HG02623 (cell line): ENCODE results near the gene BAHD1.

ENCODE experiments used
- ATAC-seq: cut with Tn5 transposase; IDR thresholded peaks from one replicate; pipeline ENCODE4 v1.9.1; 2021; ENCODE audit warnings: moderate library complexity; ENCODE audit not compliant: unreplicated experiment

The BAHD1 gene

DNA sequence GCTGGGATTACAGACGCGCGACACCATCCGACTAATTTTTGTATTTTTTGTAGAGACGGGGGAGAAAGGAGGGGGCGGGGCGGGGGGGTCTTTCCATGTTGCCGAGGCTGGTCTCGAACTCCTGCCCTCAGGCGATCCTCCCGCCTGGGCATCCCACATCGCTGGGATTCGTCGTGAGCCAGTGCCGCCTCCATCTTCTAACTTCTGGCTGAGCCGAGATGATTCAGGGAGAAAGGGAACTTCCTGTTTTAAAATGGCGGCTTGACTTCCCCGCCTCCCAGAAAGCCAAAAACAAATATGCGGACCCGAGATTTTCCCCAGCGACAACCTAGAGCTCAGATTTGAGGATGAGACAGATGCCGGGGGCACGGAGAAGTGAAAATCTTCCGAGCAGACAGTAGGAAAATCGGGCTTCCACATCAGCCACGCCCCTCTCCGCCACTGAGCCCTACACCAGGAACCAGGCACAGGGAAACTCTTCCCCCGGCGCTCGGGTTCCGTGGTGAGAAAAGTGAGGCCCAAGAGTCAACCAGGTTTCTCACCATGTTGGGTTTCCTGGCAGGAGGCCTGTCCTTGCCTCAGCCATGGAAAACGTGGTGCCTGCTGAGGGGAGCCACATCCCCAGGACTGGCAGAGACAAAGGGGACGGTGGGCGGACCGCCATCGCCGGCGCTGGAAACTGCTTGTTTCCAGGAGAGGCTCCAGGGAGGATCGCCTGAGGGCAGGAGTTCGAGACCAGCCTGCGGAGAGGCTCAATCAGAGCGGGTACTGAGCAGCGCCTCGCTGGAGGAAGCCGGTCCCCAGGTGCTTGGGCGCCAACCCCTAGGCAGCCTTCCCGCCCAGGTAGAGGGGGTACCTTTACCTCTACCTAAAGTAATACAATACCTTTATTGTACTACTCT, 48.8 kb downstream of the BAHD1 start:
- no peak for ATAC-seq

DNA sequence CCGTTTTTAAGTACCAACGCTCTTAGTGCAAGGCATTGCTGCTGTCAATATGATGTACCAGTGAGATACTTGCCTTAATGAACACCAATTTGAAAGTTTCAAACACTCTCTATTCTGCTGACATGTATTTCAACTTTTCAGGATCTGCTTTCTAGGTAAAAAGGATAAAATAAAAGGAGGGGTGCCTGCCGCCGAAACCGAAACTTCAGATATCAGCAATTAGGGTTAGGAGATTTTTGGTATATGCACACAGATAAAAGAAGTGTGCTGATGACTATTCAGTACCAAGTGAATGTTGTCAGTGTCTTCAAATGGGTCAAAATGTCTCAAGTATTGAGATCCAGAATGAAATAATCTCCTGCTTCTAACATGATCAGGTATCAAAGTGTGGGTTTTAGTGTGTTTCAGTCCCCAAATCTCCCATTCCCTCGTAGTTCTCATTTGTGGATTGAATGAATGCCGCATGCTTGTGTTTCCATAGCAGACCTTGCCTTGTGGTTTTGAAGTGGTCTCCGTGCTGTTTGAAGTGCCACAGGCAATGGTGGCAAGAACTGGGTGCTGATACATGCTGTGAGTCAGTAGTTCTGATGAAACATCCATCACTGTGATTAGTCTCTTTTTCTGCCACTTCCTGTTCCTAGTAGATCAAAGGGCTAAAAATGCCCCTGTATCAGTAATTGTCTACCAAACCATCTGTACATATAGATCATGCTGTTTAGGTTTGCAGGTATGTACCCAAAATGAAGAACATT, 52.5 kb downstream of the BAHD1 start:
- ATAC-seq = no peak

DNA sequence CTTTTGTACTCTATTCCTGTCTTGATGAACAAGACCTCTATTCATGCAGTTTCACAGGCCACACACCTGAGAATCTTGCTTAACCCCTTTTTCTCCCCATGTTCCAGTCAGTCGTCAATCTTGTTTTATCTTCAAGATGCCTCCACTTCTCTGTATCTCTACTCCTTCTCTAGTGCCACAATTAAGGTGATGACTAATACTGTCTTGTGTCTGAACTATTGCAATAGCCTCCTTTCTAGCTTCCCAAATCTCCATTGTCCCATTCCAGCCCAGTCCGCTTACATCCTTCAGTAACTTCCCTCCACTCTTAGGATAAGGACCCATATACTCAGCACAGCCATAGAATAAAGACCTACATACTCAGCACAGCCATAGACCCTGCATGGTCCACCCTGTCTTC, 54.8 kb downstream of the BAHD1 start:
- ATAC-seq = no peak

DNA sequence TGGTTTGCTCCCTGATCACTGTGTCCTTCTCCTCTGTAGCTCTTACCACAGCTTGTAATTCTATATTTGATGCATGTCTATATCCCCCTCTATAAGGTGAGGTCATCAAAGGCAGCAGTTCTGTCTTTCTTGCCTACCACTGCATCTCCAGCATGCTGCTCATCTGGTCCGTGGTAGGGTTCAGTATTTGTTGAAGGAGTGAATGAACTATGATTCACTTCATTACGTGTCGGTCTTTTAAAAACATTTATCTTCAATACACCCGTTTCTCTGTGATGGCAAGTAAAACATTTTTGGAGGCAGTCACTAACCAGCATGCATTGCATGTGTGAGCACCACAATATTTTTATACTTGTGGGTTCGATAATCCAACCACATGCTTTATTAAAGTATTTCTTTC, 57.7 kb downstream of the BAHD1 start:
- no peak for ATAC-seq

DNA sequence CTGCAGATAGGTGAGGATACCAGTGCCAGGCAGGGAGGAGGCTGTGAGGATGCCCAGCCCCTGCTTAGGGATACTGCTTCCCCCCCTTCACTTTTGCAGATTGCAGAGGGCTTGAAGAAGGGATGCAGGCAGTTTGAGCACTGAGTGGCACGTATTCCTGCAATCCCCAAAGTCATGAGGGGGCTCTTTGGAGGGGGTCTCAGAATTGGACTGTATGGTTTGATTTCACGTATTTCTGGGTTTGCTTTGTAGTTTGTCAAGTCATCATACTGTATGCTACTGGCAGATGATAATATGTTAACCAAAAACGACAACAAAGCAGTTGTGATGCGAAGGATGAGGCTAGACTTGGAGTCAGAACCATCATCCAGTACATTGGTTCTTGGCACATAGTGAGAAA, 58.1 kb downstream of the BAHD1 start:
- no peak for ATAC-seq

DNA sequence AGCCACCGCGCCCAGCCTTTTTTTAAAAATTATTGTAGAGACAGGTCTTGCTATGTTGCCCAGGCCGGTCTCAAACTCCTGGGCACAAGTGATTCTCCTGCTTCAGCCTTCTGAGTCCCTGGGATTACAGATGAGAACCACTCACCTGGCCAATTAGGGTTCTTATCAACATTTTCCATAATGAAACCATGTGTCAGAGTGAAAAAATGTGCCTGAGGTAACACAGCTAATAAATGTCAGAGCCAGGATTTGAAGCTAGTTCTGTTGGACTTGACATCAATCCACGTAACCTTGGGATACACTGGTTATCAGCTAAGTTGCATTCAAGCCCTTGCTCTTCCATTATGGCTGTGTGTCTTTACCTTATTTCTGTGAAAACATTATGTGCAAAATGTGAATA, 59.2 kb downstream of the BAHD1 start:
- ATAC-seq = no peak

DNA sequence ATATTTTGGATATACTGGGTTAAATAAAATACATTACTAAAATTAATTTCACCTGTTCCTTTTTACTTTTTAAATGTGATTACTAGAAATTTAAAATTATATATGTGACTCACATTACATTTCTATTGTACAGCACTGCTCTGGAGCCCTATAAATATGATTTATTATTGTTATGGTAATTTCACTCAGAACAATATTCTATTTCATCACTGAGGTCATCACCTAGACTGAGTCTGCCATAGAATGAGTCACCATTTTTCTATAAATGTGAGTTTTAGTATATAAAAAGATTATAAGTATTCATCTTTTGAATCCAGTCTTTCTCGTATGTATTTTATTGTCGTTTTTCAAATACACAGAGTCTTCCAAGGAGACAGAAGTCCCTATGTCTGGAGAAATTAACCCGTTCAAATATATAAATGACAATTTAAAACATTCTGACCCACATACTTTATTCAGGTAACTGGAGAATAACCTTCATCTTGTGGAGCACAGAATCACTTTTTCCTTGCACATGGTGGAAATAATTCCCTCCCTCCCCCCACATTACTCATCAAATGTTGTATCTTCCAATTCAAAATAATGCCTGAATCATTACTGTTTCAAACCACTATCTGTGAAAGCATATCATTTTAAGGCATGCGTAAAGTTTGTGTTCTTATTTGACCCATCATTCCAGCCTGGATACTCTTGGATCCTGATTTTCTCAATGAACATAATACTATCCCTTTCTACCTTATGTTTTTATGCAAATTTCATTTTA, 60.0 kb downstream of the BAHD1 start:
- no peak for ATAC-seq

DNA sequence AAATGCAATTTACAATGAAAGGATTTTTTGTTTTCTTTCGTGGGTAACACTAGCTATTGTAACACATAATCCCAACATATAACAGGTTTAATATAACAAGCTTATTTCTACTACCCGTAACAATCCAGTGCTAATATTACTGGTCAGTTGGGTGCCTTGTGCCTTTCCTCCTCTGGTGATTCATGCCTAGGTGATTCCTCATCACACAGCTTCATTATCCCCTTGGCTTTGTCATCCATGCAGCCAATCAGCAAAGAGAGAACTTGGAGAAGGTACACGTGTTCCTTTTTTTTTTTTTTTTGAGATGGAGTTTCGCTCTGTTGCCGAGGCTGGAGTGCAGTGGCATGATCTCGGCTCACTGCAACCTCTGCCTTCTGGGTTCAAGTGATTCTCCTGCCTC, 60.7 kb downstream of the BAHD1 start:
- no peak for ATAC-seq

DNA sequence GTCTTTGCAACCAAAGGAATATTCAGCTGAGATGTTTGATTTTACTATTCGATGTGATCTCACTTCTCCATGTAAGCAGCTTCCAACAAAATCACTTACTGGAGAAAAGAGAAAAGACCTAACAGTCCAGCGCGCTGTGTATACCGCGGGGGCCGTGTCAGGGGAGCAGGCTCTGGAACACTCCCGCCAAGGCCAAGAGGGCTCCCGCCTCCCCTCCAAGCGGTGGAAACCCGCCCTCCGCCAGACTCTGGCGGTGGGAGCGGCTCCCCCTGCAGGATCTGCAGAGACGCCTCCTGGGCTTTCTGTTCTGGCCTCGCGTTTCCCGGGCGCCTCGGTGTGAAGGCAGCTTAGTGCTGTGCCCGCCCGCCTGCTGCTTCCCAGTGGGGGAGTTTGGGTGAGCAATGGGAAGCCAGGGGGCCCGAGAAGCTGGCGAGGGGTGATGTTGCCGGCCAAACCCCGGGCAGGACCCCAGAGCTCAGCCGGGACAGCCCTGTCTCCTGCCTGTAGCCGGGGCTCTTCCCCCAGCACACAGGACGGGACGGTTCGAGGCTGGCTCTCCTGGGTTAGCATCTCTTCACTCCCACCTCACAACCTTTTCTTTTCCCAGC, 66.3 kb downstream of the BAHD1 start:
- no peak for ATAC-seq

DNA sequence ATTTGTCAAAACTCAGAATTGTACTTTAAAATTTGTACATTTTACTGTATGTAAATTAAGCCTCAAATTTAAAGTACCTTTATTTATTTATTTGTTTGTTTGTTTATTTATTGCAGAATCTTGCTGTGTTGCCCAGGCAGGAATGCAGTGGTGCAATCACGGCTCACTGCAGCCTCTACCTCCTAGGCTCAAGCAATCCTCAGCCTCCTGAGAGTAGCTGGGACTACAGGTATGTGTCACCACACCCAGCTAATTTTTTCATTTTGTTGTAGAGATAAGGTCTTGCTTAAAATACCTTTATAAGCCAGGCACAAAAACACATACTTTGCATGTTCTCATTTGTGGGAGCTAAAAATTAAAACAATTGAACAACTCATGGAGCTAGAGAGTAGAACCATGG, 67.5 kb downstream of the BAHD1 start:
- no peak for ATAC-seq

DNA sequence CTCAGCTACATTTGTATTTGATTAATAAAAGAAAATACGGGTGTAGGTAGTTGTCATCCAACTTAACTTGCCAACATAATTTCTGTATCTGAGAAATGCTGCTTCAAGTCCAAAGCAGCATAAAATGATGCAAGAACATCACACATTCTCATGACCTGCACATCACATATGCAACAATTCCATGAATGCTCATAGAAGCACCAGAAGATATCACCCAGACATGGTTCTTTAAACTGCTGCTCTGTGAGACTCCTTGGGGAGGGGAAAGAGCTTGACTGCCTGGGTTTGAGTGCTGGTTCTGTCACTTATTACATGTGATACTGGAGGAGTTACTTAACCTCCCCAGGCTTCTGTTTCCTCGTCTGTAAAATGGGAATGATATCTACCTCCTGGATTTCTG, 69.4 kb downstream of the BAHD1 start:
- no peak for ATAC-seq

DNA sequence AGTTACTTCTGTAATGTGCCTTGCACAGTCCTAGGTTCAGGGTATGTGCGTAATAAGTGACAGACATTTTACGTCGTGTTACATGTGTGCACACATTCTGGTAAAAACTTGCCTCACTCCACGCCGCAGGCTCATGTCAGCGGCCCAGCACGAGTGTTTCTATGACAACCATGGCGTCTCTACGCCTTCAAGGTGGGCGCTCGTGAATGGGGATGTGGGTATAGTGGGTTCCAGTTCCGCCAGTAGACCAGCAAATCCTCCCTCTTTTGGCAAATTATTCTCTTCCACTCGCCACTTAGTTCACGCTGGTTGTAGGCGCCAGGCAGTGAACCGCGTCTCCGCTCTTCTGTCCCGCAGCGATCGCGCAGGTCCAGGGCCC, 70.3 kb downstream of the BAHD1 start:
- no peak for ATAC-seq

DNA sequence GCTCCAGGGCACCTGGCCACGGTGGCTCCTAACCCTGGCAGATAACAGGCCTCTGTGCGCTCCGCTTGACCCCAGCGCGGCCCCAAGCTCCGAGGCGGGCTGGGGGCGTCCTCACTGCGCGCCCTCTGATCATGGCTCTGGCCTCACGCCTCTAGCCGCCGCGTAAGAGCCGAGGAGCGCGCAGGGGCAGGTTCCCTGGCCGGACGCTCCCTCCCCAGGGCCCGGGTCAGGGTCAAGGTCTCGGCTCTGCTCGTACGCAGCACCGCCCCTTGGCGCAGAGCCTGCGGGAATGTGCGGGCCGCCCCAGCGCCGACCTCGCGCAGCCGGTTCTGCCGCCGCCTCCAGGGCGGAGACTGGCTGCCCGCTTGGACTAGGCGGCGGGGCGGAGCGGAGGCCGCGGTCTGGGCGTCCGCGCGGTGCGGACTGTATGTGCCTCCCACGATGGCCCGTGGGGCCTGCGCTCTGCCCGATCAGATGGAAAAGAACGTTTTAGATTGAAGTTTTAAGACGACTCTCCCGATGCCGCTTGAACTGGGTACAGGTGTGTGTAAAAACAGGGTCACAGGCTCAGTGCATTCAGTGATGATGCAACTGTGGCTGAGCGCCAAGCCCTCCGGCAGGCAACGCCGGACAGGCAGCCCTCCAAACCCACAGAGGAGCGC, 70.8 kb downstream of the BAHD1 start:
- ATAC-seq = no peak

DNA sequence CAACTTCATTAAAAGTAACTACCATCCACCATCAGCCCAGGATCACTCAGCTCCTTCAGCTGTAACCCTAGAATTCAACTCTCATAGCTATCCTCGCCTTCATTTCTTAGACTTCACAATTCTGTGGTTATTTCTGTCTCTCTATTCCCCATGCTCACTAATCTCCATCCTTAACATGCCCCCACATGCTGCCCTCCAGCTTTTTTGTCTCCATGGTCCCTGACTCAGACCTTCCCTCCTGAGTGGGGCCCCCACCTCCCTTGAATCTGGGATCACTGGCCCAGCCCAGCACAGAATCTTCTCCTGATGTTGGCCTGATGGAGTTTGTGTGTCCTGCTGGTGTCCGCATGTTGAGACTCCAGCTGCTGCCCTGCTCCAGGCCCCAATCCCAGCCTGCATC, 71.7 kb downstream of the BAHD1 start:
- no peak for ATAC-seq

DNA sequence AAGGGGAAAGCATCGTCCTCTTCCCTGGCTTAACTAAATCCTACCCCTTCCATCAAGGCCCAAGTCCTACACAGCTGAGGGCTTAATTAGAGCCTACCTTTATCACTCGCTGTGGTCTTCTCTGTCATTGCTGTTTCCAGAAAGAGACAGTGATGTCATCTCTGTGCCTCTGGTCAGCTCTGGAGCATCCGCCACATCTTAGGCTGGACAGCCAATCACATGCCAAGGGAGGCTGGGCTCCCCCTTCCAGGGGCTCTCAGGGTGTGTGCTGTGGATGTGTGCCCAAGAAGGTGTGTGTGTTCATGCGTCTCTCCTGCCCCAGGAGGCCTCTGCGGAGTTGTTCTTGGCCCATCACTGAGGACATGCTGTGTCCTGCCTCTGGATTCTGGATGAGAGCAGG, 72.9 kb downstream of the BAHD1 start:
- no peak for ATAC-seq

DNA sequence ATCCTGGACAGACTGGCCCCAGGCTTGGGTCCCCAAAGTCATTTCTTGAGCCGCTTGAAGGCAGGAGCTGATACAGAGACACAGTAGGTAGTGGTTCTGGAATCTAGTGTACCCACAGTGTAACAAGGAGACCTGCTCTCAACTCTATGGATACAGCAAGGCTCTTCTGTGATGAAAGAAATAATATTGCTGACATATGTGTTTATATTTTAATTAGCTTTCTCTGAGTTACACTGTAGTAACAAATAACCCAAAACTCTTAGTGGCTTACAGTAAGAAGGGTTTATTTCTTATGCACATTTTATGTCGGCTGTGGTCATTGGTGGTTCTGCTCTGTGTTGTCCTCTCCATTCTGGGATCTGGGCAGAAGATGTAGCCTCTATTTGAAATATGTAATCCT, 75.6 kb downstream of the BAHD1 start:
- no peak for ATAC-seq
